A549 (cell line): ENCODE measurements around the gene COCH. TPM values are rescaled to one million over a fixed set of nuclear protein-coding genes. Genes with fewer than 3 reads are reported as not detected.

ENCODE experiments used
- ATAC-seq, 2 experiments: fragments of 200-7000 bp in 1 of 2; fragments of >200 bp in 1 of 2; cut with Nextera tagmentation in 1 of 2; cut with Tn5 transposase in 1 of 2; 3 replicates each; pipeline versions ENCODE4 v1.8.0 to v1.9.1; 2018 to 2020; ENCODE audit warnings: mild to moderate bottlenecking in 1 of 2, moderate library complexity in 1 of 2
- CTCF ChIA-PET: fragments of 300-600 bp; sonication (Branson Sonifier 250); formaldehyde crosslinking; extraction: SDS; loops from one replicate; lab custom pipeline; 2021; ENCODE audit warnings: antibody characterized with exemption, inconsistent platforms; lab: Yijun Ruan, JAX
- POLR2A ChIA-PET: fragments of 350-600 bp; formaldehyde crosslinking; extraction: SDS; loops from one replicate; lab custom pipeline; 2021; ENCODE audit warnings: antibody characterized with exemption, inconsistent platforms; lab: Yijun Ruan, JAX
- DNase-seq, 2 experiments: peaks; one replicate each; pipeline versions ENCODE4 v3.0.0 to v3.0.0-alpha.2; 2011 to 2016; ENCODE audit warnings: low read depth in 1 of 2, low spot score in 1 of 2
- FAIRE-seq: peaks from 2 replicates; lab custom pipeline; 2011; peaks lifted over from hg19 to GRCh38; lab: Jason Lieb, UNC
- H3K27ac ChIP-seq, 2 experiments: fragments of >200 bp; sonication (Bioruptor Twin); formaldehyde crosslinking; 3 replicates each; pipeline ENCODE4 v1.5.1; 2016 to 2017
- H3K4me1 ChIP-seq: fragments of >200 bp; sonication (Bioruptor Twin); formaldehyde crosslinking; 3 replicates; pipeline ENCODE4 v1.6.1; 2016
- H3K4me2 ChIP-seq: fragments of >200 bp; sonication (Bioruptor Twin); formaldehyde crosslinking; 3 replicates; pipeline ENCODE4 v1.6.1; 2016
- H3K4me3 ChIP-seq: fragments of >200 bp; sonication (Bioruptor Twin); formaldehyde crosslinking; 3 replicates; pipeline ENCODE4 v1.5.1; 2016
- H3K9me3 ChIP-seq: fragments of >200 bp; sonication (Bioruptor Twin); formaldehyde crosslinking; 3 replicates; pipeline ENCODE4 v1.6.1; 2016
- CBX8 ChIP-seq: fragments of 200-600 bp; sonication (generic); IDR thresholded peaks from 2 replicates; pipeline ENCODE4 v1.6.1; 2016
- EHF ChIP-seq: fragments of 250-450 bp; sonication (Bioruptor Pico); IDR thresholded peaks from 2 replicates; pipeline ENCODE4 v1.5.0; 2020; ENCODE audit warnings: mild to moderate bottlenecking
- ESRRA ChIP-seq: fragments of 150-350 bp; IDR thresholded peaks from 2 replicates; pipeline ENCODE4 v1.6.1; 2014; ENCODE audit warnings: mild to moderate bottlenecking, low read length, borderline replicate concordance
- FOSL2 ChIP-seq, 2 experiments: fragments of 450-650 bp in 1 of 2; fragments of >200 bp in 1 of 2; sonication (Bioruptor Twin) in 1 of 2; formaldehyde crosslinking; IDR thresholded peaks; 2 replicates each; pipeline versions ENCODE4 v1.5.0 to v1.6.1; 2016 to 2020; ENCODE audit warnings: mild to moderate bottlenecking in 1 of 2, moderate library complexity in 1 of 2
- FOXS1 ChIP-seq: fragments of 250-450 bp; sonication (Bioruptor Pico); IDR thresholded peaks from 2 replicates; pipeline ENCODE4 v1.5.0; 2020; ENCODE audit warnings: mild to moderate bottlenecking, moderate library complexity
- HDAC2 ChIP-seq: fragments of 200-600 bp; sonication (generic); IDR thresholded peaks from 2 replicates; pipeline ENCODE4 v1.6.1; 2016
- HOXA7 ChIP-seq: fragments of 250-450 bp; sonication (Bioruptor Pico); IDR thresholded peaks from 2 replicates; pipeline ENCODE4 v1.5.0; 2020; ENCODE audit warnings: mild to moderate bottlenecking, moderate library complexity
- HOXB5 ChIP-seq: fragments of 250-450 bp; sonication (Bioruptor Pico); IDR thresholded peaks from 2 replicates; pipeline ENCODE4 v1.5.0; 2020; ENCODE audit warnings: mild to moderate bottlenecking, moderate library complexity
- JUN ChIP-seq, 2 experiments: fragments of >200 bp; sonication (Bioruptor Twin); formaldehyde crosslinking; IDR thresholded peaks; 2 replicates in 1 of 2; 3 replicates in 1 of 2; pipeline ENCODE4 v1.6.1; 2016 to 2017
- KDM1A ChIP-seq: fragments of 200-600 bp; sonication (generic); IDR thresholded peaks from 2 replicates; pipeline ENCODE4 v1.6.1; 2016; ENCODE audit warnings: low read depth, mild to moderate bottlenecking
- NPAS2 ChIP-seq: fragments of 250-450 bp; sonication (Bioruptor Pico); IDR thresholded peaks from 2 replicates; pipeline ENCODE4 v1.8.0; 2022; ENCODE audit warnings: mild to moderate bottlenecking, moderate library complexity, borderline replicate concordance
- NR3C1 ChIP-seq: fragments of >200 bp; sonication (Bioruptor Twin); formaldehyde crosslinking; IDR thresholded peaks from 3 replicates; pipeline ENCODE4 v1.6.1; 2017
- RFX5 ChIP-seq: fragments of 450-650 bp; IDR thresholded peaks from 2 replicates; pipeline ENCODE4 v1.7.1; 2014; ENCODE audit warnings: antibody characterized with exemption, mild to moderate bottlenecking, moderate library complexity
- TFCP2L1 ChIP-seq: fragments of 250-450 bp; sonication (Bioruptor Pico); IDR thresholded peaks from 2 replicates; pipeline ENCODE4 v1.5.0; 2021; ENCODE audit warnings: mild to moderate bottlenecking
- TP53 ChIP-seq: fragments of 250-450 bp; sonication (Bioruptor Pico); IDR thresholded peaks from 2 replicates; pipeline ENCODE4 v1.5.0; 2021; ENCODE audit warnings: mild to moderate bottlenecking, moderate library complexity
- ZC3H11A ChIP-seq: fragments of 450-650 bp; IDR thresholded peaks from 2 replicates; pipeline ENCODE4 v1.6.1; 2014; ENCODE audit warnings: antibody characterized with exemption, mild to moderate bottlenecking
- WGBS: methylation state at CpG from one replicate; pipeline ENCODE4 v1.1.6; 2017; ENCODE audit errors: missing lambda C conversion rate; 5-methylcytosine and 5-hydroxymethylcytosine counted together
- polyA plus RNA-seq, 4 experiments: library from polyadenylated mRNA; depleted of rRNA in 3 of 4; stranded (reverse); fragments of >200 nt; fragmentation: RNase III in 1 of 4; extraction: RNeasy Plus Mini Kit Qiagen cat#74134 plus additional on column Dnase treatment in 1 of 4; gene quantifications; 2 replicates in 3 of 4; 3 replicates in 1 of 4; pipeline ENCODE4 v1.2.3, GENCODE V29; 2011 to 2017
- TF ChIP-seq, protein P1 (sequence below): fragments of 200-600 bp; sonication (generic); IDR thresholded peaks from 2 replicates; pipeline ENCODE4 v1.6.1; 2016; ENCODE audit warnings: antibody characterized with exemption, mild to moderate bottlenecking, moderate library complexity
- TF ChIP-seq, protein P2 (sequence below): fragments of 450-650 bp; IDR thresholded peaks from 2 replicates; pipeline ENCODE4 v1.6.1; 2014; ENCODE audit warnings: antibody characterized with exemption
- TF ChIP-seq, protein P3 (sequence below): fragments of 150-350 bp; IDR thresholded peaks from 2 replicates; pipeline ENCODE4 v1.6.1; 2014; ENCODE audit warnings: low read depth, mild to moderate bottlenecking, low read length
- TF ChIP-seq, protein P4 (sequence below): fragments of >200 bp; sonication (Bioruptor Twin); formaldehyde crosslinking; IDR thresholded peaks from 3 replicates; pipeline ENCODE4 v1.6.1; 2016

The COCH gene
- polyA plus RNA-seq, 2 of the 4 experiments (the other 2 are of a cell fraction): 33.0 to 45.9 TPM

DNA sequence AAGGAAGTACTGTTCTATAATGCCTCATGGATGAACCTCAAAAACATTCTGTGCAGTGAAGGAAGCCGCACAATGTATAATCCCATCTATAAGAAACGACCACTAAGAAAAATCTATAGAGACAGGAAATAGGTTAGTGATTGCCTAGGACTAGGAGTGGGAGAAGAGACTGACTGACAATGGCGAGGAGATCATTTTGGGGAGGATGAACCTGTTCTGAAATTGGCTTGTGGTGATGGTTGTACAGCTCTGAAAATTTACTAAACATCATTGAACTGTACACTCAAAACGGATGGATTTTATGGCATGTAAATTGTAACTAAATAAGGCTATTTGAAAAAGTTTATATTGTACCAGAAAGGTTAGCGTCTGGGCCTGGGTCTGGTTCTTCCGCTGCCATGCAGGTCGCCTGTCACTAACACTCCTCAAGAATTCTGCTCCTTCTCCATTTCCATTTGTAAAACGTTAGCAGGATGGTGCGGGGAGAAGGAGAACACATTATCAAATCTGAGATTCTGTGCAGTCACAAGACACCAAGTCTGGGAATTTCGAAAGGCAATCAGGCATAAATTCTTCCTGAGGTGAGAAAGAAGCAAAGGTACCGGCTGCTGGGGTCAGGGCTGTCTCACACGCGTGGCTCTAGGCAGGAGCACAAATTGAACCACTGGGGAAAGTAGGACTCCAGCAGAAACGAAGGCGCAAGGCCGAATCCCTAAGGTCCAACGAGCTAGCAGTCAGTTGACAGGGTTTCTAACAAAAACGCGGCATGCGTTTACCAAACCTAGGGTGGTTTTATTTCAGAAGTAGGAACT, 845 bp upstream of the COCH start:
- Histone ChIP-seq H3K27ac (peak overlapping the region; percentile 75 to 90), H3K4me3 (peak overlapping the region; percentile 86), H3K4me1 (0 out of 3 replicates have a peak, but pooled peaks cover 4% of the 10 kb centered on the region), H3K4me2 (peak overlapping the region; percentile 84), H3K9me3 (no peaks in the 10 kb centered on the region)
- TF ChIP-seq FOSL2 (IDR thresholded peaks at IDR 0.05): no peak
- no peak for TF ChIP-seq FOSL2 (CRISPR knock-in tag; IDR thresholded peaks at IDR 0.05)
- TF ChIP-seq TFCP2L1 (CRISPR knock-in tag): no peak
- TF ChIP-seq, protein P1, sequence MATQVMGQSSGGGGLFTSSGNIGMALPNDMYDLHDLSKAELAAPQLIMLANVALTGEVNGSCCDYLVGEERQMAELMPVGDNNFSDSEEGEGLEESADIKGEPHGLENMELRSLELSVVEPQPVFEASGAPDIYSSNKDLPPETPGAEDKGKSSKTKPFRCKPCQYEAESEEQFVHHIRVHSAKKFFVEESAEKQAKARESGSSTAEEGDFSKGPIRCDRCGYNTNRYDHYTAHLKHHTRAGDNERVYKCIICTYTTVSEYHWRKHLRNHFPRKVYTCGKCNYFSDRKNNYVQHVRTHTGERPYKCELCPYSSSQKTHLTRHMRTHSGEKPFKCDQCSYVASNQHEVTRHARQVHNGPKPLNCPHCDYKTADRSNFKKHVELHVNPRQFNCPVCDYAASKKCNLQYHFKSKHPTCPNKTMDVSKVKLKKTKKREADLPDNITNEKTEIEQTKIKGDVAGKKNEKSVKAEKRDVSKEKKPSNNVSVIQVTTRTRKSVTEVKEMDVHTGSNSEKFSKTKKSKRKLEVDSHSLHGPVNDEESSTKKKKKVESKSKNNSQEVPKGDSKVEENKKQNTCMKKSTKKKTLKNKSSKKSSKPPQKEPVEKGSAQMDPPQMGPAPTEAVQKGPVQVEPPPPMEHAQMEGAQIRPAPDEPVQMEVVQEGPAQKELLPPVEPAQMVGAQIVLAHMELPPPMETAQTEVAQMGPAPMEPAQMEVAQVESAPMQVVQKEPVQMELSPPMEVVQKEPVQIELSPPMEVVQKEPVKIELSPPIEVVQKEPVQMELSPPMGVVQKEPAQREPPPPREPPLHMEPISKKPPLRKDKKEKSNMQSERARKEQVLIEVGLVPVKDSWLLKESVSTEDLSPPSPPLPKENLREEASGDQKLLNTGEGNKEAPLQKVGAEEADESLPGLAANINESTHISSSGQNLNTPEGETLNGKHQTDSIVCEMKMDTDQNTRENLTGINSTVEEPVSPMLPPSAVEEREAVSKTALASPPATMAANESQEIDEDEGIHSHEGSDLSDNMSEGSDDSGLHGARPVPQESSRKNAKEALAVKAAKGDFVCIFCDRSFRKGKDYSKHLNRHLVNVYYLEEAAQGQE: no peak
- no peak for TF ChIP-seq HDAC2
- no peak for TF ChIP-seq HOXB5 (CRISPR knock-in tag)
- TF ChIP-seq, protein P2, sequence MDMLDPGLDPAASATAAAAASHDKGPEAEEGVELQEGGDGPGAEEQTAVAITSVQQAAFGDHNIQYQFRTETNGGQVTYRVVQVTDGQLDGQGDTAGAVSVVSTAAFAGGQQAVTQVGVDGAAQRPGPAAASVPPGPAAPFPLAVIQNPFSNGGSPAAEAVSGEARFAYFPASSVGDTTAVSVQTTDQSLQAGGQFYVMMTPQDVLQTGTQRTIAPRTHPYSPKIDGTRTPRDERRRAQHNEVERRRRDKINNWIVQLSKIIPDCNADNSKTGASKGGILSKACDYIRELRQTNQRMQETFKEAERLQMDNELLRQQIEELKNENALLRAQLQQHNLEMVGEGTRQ: no peak
- TF ChIP-seq NR3C1: no peak
- no peak for TF ChIP-seq NPAS2 (CRISPR knock-in tag)
- no peak for TF ChIP-seq EHF (CRISPR knock-in tag)
- TF ChIP-seq HOXA7 (CRISPR knock-in tag): no peak
- TF ChIP-seq, protein P3, sequence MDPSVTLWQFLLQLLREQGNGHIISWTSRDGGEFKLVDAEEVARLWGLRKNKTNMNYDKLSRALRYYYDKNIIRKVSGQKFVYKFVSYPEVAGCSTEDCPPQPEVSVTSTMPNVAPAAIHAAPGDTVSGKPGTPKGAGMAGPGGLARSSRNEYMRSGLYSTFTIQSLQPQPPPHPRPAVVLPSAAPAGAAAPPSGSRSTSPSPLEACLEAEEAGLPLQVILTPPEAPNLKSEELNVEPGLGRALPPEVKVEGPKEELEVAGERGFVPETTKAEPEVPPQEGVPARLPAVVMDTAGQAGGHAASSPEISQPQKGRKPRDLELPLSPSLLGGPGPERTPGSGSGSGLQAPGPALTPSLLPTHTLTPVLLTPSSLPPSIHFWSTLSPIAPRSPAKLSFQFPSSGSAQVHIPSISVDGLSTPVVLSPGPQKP: no peak
- TF ChIP-seq JUN (IDR thresholded peaks at IDR 0.05): no peak
- TF ChIP-seq, protein P4, sequence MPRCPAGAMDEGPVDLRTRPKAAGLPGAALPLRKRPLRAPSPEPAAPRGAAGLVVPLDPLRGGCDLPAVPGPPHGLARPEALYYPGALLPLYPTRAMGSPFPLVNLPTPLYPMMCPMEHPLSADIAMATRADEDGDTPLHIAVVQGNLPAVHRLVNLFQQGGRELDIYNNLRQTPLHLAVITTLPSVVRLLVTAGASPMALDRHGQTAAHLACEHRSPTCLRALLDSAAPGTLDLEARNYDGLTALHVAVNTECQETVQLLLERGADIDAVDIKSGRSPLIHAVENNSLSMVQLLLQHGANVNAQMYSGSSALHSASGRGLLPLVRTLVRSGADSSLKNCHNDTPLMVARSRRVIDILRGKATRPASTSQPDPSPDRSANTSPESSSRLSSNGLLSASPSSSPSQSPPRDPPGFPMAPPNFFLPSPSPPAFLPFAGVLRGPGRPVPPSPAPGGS: no peak
- TF ChIP-seq RFX5: no peak
- no peak for TF ChIP-seq ZC3H11A
- no peak for TF ChIP-seq TP53 (CRISPR knock-in tag)
- TF ChIP-seq ESRRA: no peak
- no peak for TF ChIP-seq KDM1A
- no peak for TF ChIP-seq CBX8
- no peak for TF ChIP-seq FOXS1 (CRISPR knock-in tag)
- POLR2A ChIA-PET: interaction anchor here (0.5 to 0.6 kb wide), 2 partner anchors 16 to 51 kb away, joined by 3 read pairs; no protein-coding TSS in a partner anchor
- FAIRE-seq: no peak
- WGBS: 90% methylated on average over 20 of the region's 20 CpGs
- DNase-seq: no peak
- CTCF ChIA-PET: interaction anchor here (0.7 to 2.3 kb wide), 7 partner anchors 13 to 213 kb away, joined by 3 to 10 read pairs (median 3); no protein-coding TSS in a partner anchor
- ATAC-seq: peak in 1 of 2 experiments; percentile 9; a peak in 2 of 6 replicates
